AG10803 (cell line): Measurements from ENCODE around the gene INSIG2.

ENCODE experiments used
- DNase-seq: peaks from one replicate; pipeline ENCODE4 v3.0.0; 2010; ENCODE audit warnings: low read depth
- H3K4me3 ChIP-seq: 2 replicates; pipeline ENCODE4 v1.5.1; 2011; ENCODE audit warnings: mild to moderate bottlenecking, low read length, control low read depth
- TF ChIP-seq, protein P1 (sequence below): conservative IDR thresholded peaks from 2 replicates; pipeline ENCODE4 v1.5.1; 2011; ENCODE audit warnings: mild to moderate bottlenecking, low read length, control low read depth, inconsistent platforms

INSIG2 gene

DNA sequence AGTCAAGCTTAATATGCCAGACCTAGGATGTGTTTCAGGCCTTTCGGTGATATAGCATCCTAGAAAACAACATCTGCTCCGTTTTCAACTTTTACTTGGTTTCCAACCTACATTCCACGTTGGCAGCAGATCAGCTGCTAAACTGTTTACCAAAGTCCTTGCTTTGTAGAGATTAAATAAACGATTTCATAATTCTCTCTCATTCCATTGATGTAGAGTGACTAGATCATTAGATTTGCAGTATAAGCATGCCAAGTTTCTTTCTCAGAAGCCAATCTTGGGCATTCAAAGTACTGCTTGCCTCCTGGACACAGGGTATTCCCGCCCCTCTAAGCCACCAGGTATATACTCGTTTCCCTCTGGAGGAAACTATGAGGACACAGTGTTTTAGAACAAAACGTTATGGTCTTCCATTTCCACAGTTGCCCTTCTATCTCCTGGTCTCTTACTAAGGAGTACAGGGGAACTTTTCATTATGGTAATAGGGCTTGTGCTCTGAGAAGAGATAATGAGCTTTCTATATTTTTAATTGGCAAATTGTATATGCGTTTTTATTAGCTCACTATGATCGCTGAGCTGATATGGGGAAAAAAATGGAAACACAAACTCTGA is 10.5 kb upstream of the INSIG2 start:
- DNase-seq, result no peak
- no peak overlapping the region for H3K4me3 ChIP-seq
- TF ChIP-seq, protein P1, sequence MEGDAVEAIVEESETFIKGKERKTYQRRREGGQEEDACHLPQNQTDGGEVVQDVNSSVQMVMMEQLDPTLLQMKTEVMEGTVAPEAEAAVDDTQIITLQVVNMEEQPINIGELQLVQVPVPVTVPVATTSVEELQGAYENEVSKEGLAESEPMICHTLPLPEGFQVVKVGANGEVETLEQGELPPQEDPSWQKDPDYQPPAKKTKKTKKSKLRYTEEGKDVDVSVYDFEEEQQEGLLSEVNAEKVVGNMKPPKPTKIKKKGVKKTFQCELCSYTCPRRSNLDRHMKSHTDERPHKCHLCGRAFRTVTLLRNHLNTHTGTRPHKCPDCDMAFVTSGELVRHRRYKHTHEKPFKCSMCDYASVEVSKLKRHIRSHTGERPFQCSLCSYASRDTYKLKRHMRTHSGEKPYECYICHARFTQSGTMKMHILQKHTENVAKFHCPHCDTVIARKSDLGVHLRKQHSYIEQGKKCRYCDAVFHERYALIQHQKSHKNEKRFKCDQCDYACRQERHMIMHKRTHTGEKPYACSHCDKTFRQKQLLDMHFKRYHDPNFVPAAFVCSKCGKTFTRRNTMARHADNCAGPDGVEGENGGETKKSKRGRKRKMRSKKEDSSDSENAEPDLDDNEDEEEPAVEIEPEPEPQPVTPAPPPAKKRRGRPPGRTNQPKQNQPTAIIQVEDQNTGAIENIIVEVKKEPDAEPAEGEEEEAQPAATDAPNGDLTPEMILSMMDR, result no peak

DNA sequence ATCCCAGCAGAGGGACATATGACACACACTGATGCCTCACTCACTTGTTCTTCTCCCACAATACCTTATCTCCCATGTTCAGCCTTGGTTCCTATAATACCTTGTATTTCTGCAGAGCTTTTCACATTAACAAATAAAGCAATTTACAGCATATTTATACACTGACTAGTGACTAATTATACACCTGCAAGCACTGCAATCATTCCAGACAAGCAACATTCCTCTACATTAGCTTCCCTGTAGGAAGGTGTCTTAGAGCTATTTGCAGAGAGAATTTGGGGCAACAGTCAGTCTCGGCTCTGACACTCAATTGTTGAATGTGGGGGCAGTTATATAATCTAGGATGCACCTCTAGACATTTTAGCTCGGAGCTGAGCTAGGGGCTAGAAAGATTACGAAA is 9.5 kb upstream of the INSIG2 start:
- TF ChIP-seq, protein P1, result no peak
- DNase-seq, result no peak

DNA sequence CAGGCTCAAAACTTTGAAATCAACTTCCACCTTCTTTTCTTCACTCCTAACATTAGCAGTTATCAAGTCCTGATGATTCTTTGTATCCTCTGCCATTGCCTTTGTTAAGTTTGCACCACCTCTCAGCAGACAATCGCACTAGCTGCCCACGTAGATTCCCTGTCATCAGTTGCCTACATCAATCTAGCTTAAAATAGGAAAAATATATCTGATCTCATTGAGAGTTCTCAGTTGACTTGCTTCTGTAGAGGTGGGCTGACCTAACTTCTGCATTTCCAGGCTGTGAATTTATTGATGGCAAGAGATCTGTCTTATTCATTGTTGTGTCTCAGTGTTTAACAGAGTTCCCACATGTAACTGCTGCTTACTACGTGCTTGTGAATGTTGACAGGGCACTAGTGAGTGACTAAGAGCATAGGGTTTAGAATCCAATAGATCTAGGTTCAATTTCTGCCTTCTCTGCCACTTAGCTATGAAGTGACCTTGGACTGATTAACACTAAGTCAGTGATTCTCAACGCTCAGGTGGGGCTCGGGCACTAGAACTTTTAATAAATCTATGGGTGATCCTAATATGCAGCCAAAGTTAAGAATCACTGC is 3.7 kb upstream of the INSIG2 start:
- no peak for DNase-seq
- H3K4me3 ChIP-seq, result no peak overlapping the region
- TF ChIP-seq, protein P1, result no peak

More for the DNA sequence above, 9.5 kb upstream of the INSIG2 start:
- H3K4me3 ChIP-seq, result no peak overlapping the region

DNA sequence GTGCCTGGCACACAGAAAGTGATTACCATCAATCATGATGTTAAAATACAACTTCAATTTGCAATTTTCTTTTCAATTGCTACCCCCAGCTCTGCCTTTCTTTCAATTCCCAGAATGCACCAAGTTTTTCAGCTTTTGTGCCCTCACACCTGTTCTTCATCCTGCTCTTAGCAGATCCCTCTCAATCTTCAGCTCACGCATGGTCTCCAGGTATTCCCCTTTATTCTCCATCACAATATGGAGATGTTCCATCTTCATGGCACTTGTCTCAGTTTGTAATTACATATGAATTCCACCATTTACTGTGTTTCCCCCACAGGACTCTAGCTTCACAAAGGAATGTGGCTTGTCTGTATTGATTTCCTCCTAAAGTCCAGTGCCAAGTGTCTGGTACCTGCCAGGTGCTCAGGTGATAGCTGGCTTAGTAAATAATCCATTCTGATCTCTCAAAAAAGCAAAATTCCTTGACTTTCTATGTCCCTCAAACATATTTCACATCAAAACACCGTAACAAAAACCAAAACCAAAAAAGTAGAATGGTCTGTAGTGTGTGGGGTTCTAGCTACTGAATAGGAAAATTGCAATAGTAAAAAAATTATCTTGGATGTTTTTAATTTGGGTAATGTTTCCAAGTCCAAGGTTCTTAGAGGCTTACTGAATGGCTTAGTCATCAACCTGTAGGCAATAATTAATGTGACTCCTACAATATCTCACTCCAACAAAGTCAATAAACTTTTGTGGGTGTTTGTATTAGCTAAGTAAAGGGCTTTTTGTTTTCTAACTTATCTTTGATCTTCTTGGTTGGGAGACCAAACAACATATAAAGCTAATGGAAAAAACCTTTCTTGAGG is 2.9 kb upstream of the INSIG2 start:
- DNase-seq, result no peak
- TF ChIP-seq, protein P1, result no peak
- no peak overlapping the region for H3K4me3 ChIP-seq

DNA sequence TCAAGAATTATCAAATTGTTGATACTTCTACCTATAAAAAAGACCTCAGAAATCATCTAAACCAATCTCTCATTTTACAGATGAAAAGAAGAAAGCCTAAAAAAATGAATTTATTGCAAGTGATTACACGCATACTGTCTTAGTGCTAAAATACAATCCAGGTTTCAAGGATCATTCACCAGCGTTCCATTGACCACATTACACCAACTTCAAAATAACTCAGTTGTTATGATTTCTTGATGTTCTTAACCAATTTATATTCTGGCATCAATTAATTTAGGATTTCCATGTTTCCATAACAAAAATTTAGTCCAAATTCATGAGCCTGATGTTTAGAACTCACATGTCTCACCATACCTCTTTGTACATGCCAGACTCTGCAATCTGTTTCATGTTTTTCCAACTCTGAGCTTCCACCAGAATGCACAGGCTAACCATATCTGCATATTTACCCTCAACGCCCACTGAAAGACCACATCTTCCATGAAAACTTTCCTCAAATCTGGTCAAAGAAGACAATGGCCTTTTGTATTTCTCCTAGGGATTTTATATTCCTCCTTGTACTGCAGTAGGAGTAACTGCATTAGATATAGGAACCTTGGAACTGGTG is 2.1 kb upstream of the INSIG2 start:
- H3K4me3 ChIP-seq, result no peak overlapping the region
- TF ChIP-seq, protein P1, result no peak
- DNase-seq, result no peak

DNA sequence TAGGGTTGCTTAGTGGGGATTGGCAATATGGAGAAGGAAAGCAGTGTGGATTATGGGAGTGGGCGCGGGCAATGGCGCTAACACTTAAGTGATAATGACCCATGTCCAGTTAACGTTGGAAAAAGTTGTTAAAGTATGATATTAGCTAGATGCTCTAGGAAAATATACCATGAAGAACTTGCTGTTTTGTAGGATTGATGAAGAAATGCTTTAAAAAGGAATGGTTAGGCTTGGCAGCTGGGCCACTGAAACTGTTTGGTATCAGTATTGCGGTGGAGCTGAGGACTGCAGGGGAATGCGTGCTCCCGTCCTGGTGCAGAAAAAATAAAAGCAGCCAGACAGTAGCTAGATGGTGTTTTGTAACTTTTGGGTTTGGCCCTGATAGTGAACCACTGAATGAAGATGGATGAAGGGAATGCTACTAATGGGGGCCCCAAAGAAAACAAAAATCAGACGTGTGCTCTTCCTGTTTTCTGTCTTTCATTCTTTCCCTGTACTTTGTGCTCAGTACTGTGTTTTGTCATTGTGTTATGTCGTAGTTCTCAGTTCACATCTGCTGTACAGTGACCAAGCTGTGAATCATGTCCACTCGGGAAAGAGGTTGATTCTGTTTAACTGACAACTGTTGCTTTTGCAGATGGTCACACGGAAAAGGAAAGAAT is 999 bp downstream of the INSIG2 start:
- DNase-seq, result peak; percentile 64

More for the DNA sequence above, 999 bp downstream of the INSIG2 start:
- peak overlapping the region; percentile 95 for H3K4me3 ChIP-seq
- TF ChIP-seq, protein P1, result peak; percentile 32
